T47D (cell line): ENCODE measurements around the gene PRKCA.

Experiments used
- DNase-seq, 2 experiments: peaks; one replicate each; pipeline versions ENCODE4 v3.0.0 to v3.0.0-alpha.2; 2011 to 2012; ENCODE audit warnings: low read depth in 1 of 2, low spot score in 1 of 2
- JUND ChIP-seq: IDR thresholded peaks from 2 replicates; pipeline ENCODE4 v1.6.1; 2012; ENCODE audit warnings: low read depth
- in situ Hi-C: cut with HindIII; loops from 2 replicates; pipeline ENCODE4 v1.10.0; 2016; ENCODE audit warnings: low sequenced_read_pairs, low pct_unique_long_range_greater_than_20kb

Gene PRKCA

GRCh38 chr17:66579556-66579955 is 277.1 kb downstream of the PRKCA start:
- no peak for DNase-seq
- in situ Hi-C loops = no loop called here
- no peak for TF ChIP-seq JUND

- TF ChIP-seq JUND = no peak
- in situ Hi-C loops = no loop called here
- no peak for DNase-seq
Measured at GRCh38 chr17:66580184-66580955, 278.0 kb downstream of the PRKCA start.

- in situ Hi-C loops = no loop called here
- no peak for DNase-seq
- no peak for TF ChIP-seq JUND
Measured at GRCh38 chr17:66580956-66581391, 278.6 kb downstream of the PRKCA start.

- TF ChIP-seq JUND = no peak
- peak in 1 of 2 experiments; percentile 21 for DNase-seq
- in situ Hi-C loops = no loop called here
Measured at GRCh38 chr17:66582373-66583111, 280.1 kb downstream of the PRKCA start.

- no peak for DNase-seq
- in situ Hi-C loops = no loop called here
- TF ChIP-seq JUND = no peak
Measured at GRCh38 chr17:66583112-66583748, 280.8 kb downstream of the PRKCA start.

- no peak for DNase-seq
- TF ChIP-seq JUND = no peak
- in situ Hi-C loops = no loop called here
Measured at GRCh38 chr17:66584927-66585326, 282.5 kb downstream of the PRKCA start.

- in situ Hi-C loops = no loop called here
- no peak for TF ChIP-seq JUND
- DNase-seq = no peak
Measured at GRCh38 chr17:66585472-66585871, 283.1 kb downstream of the PRKCA start.

- no peak for DNase-seq
- no peak for TF ChIP-seq JUND
- in situ Hi-C loops = no loop called here
Measured at GRCh38 chr17:66589892-66590291, 287.5 kb downstream of the PRKCA start.

- in situ Hi-C loops = no loop called here
- DNase-seq = no peak
- TF ChIP-seq JUND = no peak
Measured at GRCh38 chr17:66593116-66593515, 290.7 kb downstream of the PRKCA start.

GRCh38 chr17:66595893-66596292 is 293.5 kb downstream of the PRKCA start:
- TF ChIP-seq JUND = no peak
- in situ Hi-C loops = no loop called here
- no peak for DNase-seq

GRCh38 chr17:66602659-66603384 is 300.4 kb downstream of the PRKCA start:
- TF ChIP-seq JUND = no peak
- in situ Hi-C loops = no loop called here
- DNase-seq = no peak

- no peak for DNase-seq
- in situ Hi-C loops = no loop called here
- TF ChIP-seq JUND = no peak
Measured at GRCh38 chr17:66604376-66604775, 302.0 kb downstream of the PRKCA start.

GRCh38 chr17:66605541-66605940 is 303.1 kb downstream of the PRKCA start:
- in situ Hi-C loops = no loop called here
- TF ChIP-seq JUND = no peak
- DNase-seq = no peak
